Activated T-cell treated with anti-CD3 and anti-CD28 coated beads, Interleukin-2, amount 50 U/mL, for 72 hours (primary cell): ENCODE results near the gene NKAIN4. TPM values are rescaled to one million over a fixed set of nuclear protein-coding genes. Genes with fewer than 3 reads are reported as not detected.

Experiments used
- total RNA-seq, 2 donors: library from RNA; stranded (reverse); gene quantifications; one replicate each; pipeline ENCODE4 v1.2.3, GENCODE V29; 2022

Gene NKAIN4
- total RNA-seq, 2 donors from 2014 or later: not detected

Other genes starting within 250 kb of the NKAIN4 start
- not detected for gene BHLHE23, start 247.5 kb downstream of the NKAIN4 start, total RNA-seq
- gene YTHDF1, start 38.3 kb downstream of the NKAIN4 start, total RNA-seq: 10 to 100 TPM; 39.1 to 43.2 TPM
- under 1 TPM in 1 of 2 donors, not detected in 1; 0.74 TPM for gene BIRC7, start 18.6 kb downstream of the NKAIN4 start, total RNA-seq
- gene ARFGAP1, start 18.4 kb upstream of the NKAIN4 start, total RNA-seq: 10 to 100 TPM; 75.8 to 76.6 TPM
- under 1 TPM; 0.50 to 0.58 TPM for gene COL20A1, start 38.7 kb upstream of the NKAIN4 start, total RNA-seq
- gene CHRNA4, start 106.9 kb upstream of the NKAIN4 start, total RNA-seq: not detected
- gene KCNQ2, start 218.2 kb upstream of the NKAIN4 start, total RNA-seq: under 1 TPM; 0.44 to 0.65 TPM
- gene EEF1A2, start 244.6 kb upstream of the NKAIN4 start, total RNA-seq: 1 to 10 TPM in 1 of 2 donors, under 1 TPM in 1; 0.94 to 8.3 TPM